ENCODE measurements around the gene SENP1. TPM values are rescaled to one million over a fixed set of nuclear protein-coding genes. Genes with fewer than 3 reads are reported as not detected.

The SENP1 gene
- total and polyA plus RNA-seq, 5 donors from 2014 or later, result 10.7 to 25.1 (median 12.9) TPM

DNA sequence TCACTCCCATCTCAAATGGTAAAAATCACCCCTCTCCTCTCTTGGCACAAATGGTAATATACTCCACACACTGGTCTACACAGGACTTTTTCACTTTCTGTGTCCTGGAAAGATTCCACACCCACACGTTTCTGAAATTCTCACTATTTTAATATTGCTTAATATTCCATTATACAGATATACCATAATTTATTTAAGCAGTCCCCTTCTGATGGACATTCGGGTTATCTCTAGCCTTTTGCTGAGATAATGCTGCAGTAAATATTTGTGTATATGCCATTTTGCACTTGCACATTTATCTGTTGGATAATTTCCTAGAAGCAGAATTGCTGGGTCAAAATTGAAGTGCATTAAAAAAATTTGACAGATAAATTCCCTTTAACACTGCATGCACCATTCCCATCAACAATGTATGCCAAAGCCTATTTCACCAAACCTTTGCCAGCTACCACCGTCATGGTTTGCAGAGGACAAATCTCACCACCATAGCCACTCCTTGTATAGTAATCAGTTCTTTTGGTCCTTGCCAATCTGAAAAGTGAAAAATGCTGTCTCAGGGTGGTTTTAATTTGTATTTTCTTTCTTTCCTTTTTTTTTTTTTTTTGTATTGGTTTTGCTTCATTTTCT lies 86.1 kb downstream of the SENP1 start:
- no peaks in the 10 kb centered on the region for H3K4me1 Mint-ChIP-seq
- no peak overlapping the region for H3K27ac ChIP-seq (ENCODE audit: insufficient read depth, low read length, poor library complexity, severe bottlenecking)
- no peaks in the 10 kb centered on the region for H3K36me3 Mint-ChIP-seq
- no peak overlapping the region for H3K27ac Mint-ChIP-seq
- DNase-seq, result no peak
- no peaks in the 10 kb centered on the region for H3K9me3 Mint-ChIP-seq
- peaks cover 32% of the 10 kb centered on the region for H3K27me3 Mint-ChIP-seq
- no peak overlapping the region for H3K4me3 ChIP-seq (ENCODE audit: low read depth, low read length)
- H3K36me3 ChIP-seq (ENCODE audit: control insufficient read depth, insufficient read depth, low read length), result no peaks in the 10 kb centered on the region
- H3K4me3 Mint-ChIP-seq, result no peak overlapping the region
- H3K27me3 ChIP-seq (ENCODE audit: control insufficient read depth, insufficient read depth, low read length), result peaks cover 21% of the 10 kb centered on the region
- no peaks in the 10 kb centered on the region for H3K4me1 ChIP-seq (ENCODE audit: control insufficient read depth, insufficient read depth, low read length, poor library complexity, severe bottlenecking)
- no peak for ATAC-seq (ENCODE audit: low read depth in 2 of 2)
- no peaks in the 10 kb centered on the region for H3K9me3 ChIP-seq (ENCODE audit: control insufficient read depth in 2 of 2, low read length in 2 of 2)

DNA sequence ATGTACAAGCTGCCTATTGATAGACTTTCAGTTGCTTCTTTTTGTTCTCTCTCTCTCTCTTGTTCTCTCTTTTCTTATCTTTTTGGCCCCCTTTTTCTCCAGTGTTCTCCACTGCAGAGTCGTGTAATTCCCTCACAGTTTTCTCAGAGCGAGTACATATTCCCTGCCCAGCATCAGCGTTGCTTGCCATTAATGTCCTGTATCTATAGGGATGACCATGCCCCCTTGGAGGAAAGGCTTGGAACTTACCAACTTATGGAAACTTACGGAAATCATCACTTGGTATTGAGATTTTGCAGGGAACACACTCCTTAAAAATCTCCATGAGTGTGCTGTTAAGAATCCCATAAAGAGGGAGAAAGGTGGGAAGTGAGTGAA lies 87.3 kb downstream of the SENP1 start:
- no peaks in the 10 kb centered on the region for H3K36me3 Mint-ChIP-seq
- Histone ChIP-seq H3K9me3 (ENCODE audit: control insufficient read depth in 2 of 2, low read length in 2 of 2) (no peaks in the 10 kb centered on the region), H3K27ac (ENCODE audit: insufficient read depth, low read length, poor library complexity, severe bottlenecking) (no peak overlapping the region), H3K4me3 (ENCODE audit: low read depth, low read length) (no peak overlapping the region), H3K36me3 (ENCODE audit: control insufficient read depth, insufficient read depth, low read length) (no peaks in the 10 kb centered on the region), H3K27me3 (ENCODE audit: control insufficient read depth, insufficient read depth, low read length) (peaks cover 23% of the 10 kb centered on the region), H3K4me1 (ENCODE audit: control insufficient read depth, insufficient read depth, low read length, poor library complexity, severe bottlenecking) (no peaks in the 10 kb centered on the region)
- DNase-seq (no peak), ATAC-seq (ENCODE audit: low read depth in 2 of 2) (no peak)
- H3K27me3 Mint-ChIP-seq, result peaks cover 32% of the 10 kb centered on the region
- no peak overlapping the region for H3K4me3 Mint-ChIP-seq
- no peaks in the 10 kb centered on the region for H3K4me1 Mint-ChIP-seq
- no peaks in the 10 kb centered on the region for H3K9me3 Mint-ChIP-seq
- H3K27ac Mint-ChIP-seq, result peak overlapping the region in 1 of 3 donors; percentile 3

DNA sequence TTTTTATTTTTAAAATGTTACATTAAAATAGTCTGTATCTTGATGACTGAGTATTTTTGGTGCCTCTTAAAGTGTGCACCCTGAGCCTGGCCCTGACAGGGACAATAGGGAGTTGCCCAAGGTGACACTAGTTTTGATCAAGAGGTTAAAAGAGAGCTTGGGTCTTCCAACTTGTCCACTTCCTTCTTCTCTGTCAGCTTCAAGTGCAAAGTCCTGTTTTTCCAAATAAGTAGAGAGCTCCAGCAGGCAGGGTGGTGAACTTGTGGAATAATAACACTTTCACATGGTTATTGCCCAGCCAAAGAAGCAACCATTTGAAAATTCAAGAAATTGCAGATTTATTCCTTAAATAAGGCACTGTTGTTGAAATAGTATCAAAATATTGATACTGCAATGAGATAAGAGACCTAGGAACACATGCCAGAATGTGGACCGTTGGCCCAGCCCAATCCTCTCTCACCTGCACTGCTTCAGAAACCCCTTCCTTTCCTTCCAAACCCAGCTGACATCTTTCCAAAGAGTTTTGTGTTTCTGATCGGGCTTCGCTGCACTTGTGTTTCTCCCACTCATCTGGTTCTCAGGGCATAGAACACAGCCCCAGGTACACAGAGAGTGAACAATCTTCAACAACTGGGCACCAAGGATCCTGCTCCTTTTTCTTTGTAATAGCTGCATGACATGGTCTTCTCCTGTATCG lies 87.8 kb downstream of the SENP1 start:
- Histone ChIP-seq H3K4me1 (ENCODE audit: control insufficient read depth, insufficient read depth, low read length, poor library complexity, severe bottlenecking) (no peaks in the 10 kb centered on the region), H3K27me3 (ENCODE audit: control insufficient read depth, insufficient read depth, low read length) (peaks cover 23% of the 10 kb centered on the region), H3K36me3 (ENCODE audit: control insufficient read depth, insufficient read depth, low read length) (no peaks in the 10 kb centered on the region), H3K4me3 (ENCODE audit: low read depth, low read length) (no peak overlapping the region), H3K9me3 (ENCODE audit: control insufficient read depth in 2 of 2, low read length in 2 of 2) (no peaks in the 10 kb centered on the region), H3K27ac (ENCODE audit: insufficient read depth, low read length, poor library complexity, severe bottlenecking) (no peak overlapping the region)
- no peak for ATAC-seq (ENCODE audit: low read depth in 2 of 2)
- Mint-ChIP-seq H3K9me3 (no peaks in the 10 kb centered on the region), H3K4me3 (no peak overlapping the region), H3K4me1 (no peaks in the 10 kb centered on the region), H3K36me3 (no peaks in the 10 kb centered on the region), H3K27ac (no peak overlapping the region), H3K27me3 (peaks cover 31% of the 10 kb centered on the region)
- no peak for DNase-seq

DNA sequence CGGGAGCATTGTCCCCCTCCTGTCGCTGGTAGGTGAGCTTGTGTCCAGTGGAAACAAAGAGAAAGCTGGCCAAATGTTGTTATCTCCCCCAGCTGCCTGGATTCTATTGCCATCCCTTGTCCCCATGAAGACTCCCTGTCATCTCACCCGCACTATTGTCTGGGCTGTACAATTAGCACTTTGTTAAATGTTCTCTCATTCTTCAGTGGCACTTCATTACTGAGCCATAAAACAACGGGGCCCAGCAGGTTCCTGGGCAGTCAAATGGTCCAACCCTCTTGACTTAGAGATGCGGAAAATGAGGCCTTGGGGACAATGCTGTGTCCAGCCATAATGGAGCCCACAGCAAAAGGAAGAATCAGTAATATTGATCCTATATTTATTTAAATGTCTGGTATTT lies 88.4 kb downstream of the SENP1 start:
- H3K9me3 ChIP-seq (ENCODE audit: control insufficient read depth in 2 of 2, low read length in 2 of 2), result no peaks in the 10 kb centered on the region
- Mint-ChIP-seq H3K9me3 (no peaks in the 10 kb centered on the region), H3K4me1 (no peaks in the 10 kb centered on the region), H3K4me3 (no peak overlapping the region), H3K27ac (no peak overlapping the region), H3K27me3 (peaks cover 33% of the 10 kb centered on the region), H3K36me3 (no peaks in the 10 kb centered on the region)
- H3K4me1 ChIP-seq (ENCODE audit: control insufficient read depth, insufficient read depth, low read length, poor library complexity, severe bottlenecking), result no peaks in the 10 kb centered on the region
- peaks cover 22% of the 10 kb centered on the region for H3K27me3 ChIP-seq (ENCODE audit: control insufficient read depth, insufficient read depth, low read length)
- no peak for DNase-seq
- H3K36me3 ChIP-seq (ENCODE audit: control insufficient read depth, insufficient read depth, low read length), result no peaks in the 10 kb centered on the region
- H3K4me3 ChIP-seq (ENCODE audit: low read depth, low read length), result no peak overlapping the region
- ATAC-seq (ENCODE audit: low read depth in 2 of 2), result no peak
- no peak overlapping the region for H3K27ac ChIP-seq (ENCODE audit: insufficient read depth, low read length, poor library complexity, severe bottlenecking)

DNA sequence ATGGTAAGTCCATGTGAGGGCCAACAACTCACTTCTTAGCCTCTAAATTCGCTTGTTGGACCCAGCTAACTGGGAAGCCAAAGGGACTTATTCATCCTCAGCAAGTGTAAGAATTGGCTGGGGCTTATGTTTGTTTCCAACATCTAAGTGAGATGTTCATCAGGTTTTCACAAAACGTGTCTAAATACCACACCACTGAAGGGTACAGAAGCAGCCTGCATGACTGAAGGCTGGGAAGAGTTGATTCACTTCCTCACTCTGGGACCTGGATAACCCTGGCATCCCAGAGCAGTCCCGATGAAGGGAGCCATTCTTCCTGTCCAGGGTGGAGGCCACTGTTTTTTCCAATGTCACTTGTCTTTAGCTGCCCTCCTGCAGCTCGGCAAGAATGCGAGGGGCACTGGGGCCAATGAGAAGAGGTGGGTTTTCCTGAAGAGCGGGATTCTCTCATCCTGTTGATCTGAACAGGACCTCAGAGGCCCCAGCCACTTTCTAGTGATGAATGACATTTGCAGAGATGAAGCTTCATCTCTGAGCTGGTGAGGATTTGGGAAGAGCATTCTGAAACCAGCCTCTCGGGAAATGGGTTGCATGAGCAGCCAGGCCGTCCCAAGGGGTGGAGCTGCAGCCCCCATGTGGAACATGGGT lies 89.4 kb downstream of the SENP1 start:
- peaks cover 36% of the 10 kb centered on the region for H3K27me3 Mint-ChIP-seq
- Histone ChIP-seq H3K9me3 (ENCODE audit: control insufficient read depth in 2 of 2, low read length in 2 of 2) (no peaks in the 10 kb centered on the region), H3K36me3 (ENCODE audit: control insufficient read depth, insufficient read depth, low read length) (no peaks in the 10 kb centered on the region), H3K4me3 (ENCODE audit: low read depth, low read length) (no peak overlapping the region), H3K27ac (ENCODE audit: insufficient read depth, low read length, poor library complexity, severe bottlenecking) (no peak overlapping the region), H3K27me3 (ENCODE audit: control insufficient read depth, insufficient read depth, low read length) (peaks cover 21% of the 10 kb centered on the region), H3K4me1 (ENCODE audit: control insufficient read depth, insufficient read depth, low read length, poor library complexity, severe bottlenecking) (no peaks in the 10 kb centered on the region)
- DNase-seq (no peak), ATAC-seq (ENCODE audit: low read depth in 2 of 2) (no peak)
- peaks cover 0 to 2% (median 0%) of the 10 kb centered on the region in 7 donors for H3K9me3 Mint-ChIP-seq
- H3K27ac Mint-ChIP-seq, result no peak overlapping the region
- no peaks in the 10 kb centered on the region for H3K4me1 Mint-ChIP-seq
- H3K4me3 Mint-ChIP-seq, result no peak overlapping the region
- H3K36me3 Mint-ChIP-seq, result no peaks in the 10 kb centered on the region

DNA sequence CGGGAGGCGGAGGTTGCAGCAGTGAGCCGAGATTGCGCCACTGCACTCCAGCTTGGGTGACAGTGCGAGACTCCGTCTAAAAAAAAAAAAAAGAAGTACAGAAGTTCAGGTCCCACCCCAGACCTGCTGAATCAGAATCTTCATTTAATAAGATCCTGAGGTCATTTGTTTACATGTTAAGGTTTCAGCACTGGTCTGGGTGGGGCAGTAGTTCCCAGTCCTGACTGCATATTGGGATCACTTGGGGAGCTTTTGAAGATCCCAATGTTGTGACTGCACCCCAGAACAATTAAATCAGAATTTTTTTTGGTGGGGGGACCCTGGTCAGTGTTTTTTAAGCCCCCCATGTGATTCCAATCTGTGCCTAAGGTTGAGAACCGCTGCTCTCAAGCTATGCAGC lies 89.9 kb downstream of the SENP1 start:
- ATAC-seq (ENCODE audit: low read depth in 2 of 2) (no peak), DNase-seq (no peak)
- H3K4me1 ChIP-seq (ENCODE audit: control insufficient read depth, insufficient read depth, low read length, poor library complexity, severe bottlenecking), result no peaks in the 10 kb centered on the region
- Mint-ChIP-seq H3K27ac (no peak overlapping the region), H3K9me3 (peaks cover 0 to 3% (median 0%) of the 10 kb centered on the region in 7 donors), H3K36me3 (no peaks in the 10 kb centered on the region), H3K4me3 (no peak overlapping the region), H3K4me1 (no peaks in the 10 kb centered on the region), H3K27me3 (peaks cover 35% of the 10 kb centered on the region)
- no peaks in the 10 kb centered on the region for H3K36me3 ChIP-seq (ENCODE audit: control insufficient read depth, insufficient read depth, low read length)
- H3K27ac ChIP-seq (ENCODE audit: insufficient read depth, low read length, poor library complexity, severe bottlenecking), result no peak overlapping the region
- H3K9me3 ChIP-seq (ENCODE audit: control insufficient read depth in 2 of 2, low read length in 2 of 2), result no peaks in the 10 kb centered on the region
- peaks cover 24% of the 10 kb centered on the region for H3K27me3 ChIP-seq (ENCODE audit: control insufficient read depth, insufficient read depth, low read length)
- H3K4me3 ChIP-seq (ENCODE audit: low read depth, low read length), result no peak overlapping the region

DNA sequence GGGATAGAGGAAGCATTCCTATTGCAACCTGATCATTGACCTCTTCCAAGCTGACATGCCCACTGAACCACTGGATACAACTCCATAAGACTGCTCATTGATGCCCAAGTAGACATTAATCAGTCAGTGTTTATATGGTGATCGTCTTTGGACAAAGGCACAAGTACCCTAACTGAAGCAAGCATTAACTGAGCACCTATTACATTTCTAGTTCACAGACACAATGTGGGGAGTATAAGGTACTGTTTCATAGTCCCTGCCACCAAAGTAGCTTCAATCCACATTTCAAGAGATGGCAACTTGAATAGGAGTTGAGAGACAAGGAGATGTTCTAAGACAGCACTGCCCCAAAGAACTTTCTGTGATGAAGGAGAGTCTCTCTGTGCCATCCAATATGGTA lies 90.8 kb downstream of the SENP1 start:
- H3K4me1 ChIP-seq (ENCODE audit: control insufficient read depth, insufficient read depth, low read length, poor library complexity, severe bottlenecking), result no peaks in the 10 kb centered on the region
- no peak overlapping the region for H3K27ac ChIP-seq (ENCODE audit: insufficient read depth, low read length, poor library complexity, severe bottlenecking)
- H3K9me3 Mint-ChIP-seq, result peaks cover 0 to 3% (median 0%) of the 10 kb centered on the region in 7 donors
- H3K4me3 Mint-ChIP-seq, result no peak overlapping the region
- no peak overlapping the region for H3K4me3 ChIP-seq (ENCODE audit: low read depth, low read length)
- H3K27me3 ChIP-seq (ENCODE audit: control insufficient read depth, insufficient read depth, low read length), result peaks cover 24% of the 10 kb centered on the region
- peaks cover 33% of the 10 kb centered on the region for H3K27me3 Mint-ChIP-seq
- H3K9me3 ChIP-seq (ENCODE audit: control insufficient read depth in 2 of 2, low read length in 2 of 2), result no peaks in the 10 kb centered on the region
- H3K36me3 Mint-ChIP-seq, result no peaks in the 10 kb centered on the region
- no peaks in the 10 kb centered on the region for H3K4me1 Mint-ChIP-seq
- H3K36me3 ChIP-seq (ENCODE audit: control insufficient read depth, insufficient read depth, low read length), result no peaks in the 10 kb centered on the region
- no peak overlapping the region for H3K27ac Mint-ChIP-seq
- DNase-seq, result no peak
- ATAC-seq (ENCODE audit: low read depth in 2 of 2), result no peak

All from CD4-positive, CD25-positive, alpha-beta regulatory T cell (primary cell).